SK-N-SH (cell line): ENCODE data around the gene CAPN5. TPM values are rescaled to one million over a fixed set of nuclear protein-coding genes. Genes with fewer than 3 reads are reported as not detected.
A peak's percentile ranks its signal among the peaks of the same experiment; 100 is the strongest.

ENCODE experiments used
- CTCF ChIA-PET: fragments of 300-600, 350-600 bp; formaldehyde crosslinking; extraction: SDS; loops from one replicate; lab custom pipeline; 2021; lab: Yijun Ruan, JAX
- POLR2A ChIA-PET: fragments of 350-600 bp; sonication (Branson Sonifier 250); formaldehyde crosslinking; extraction: SDS; loops from one replicate; lab custom pipeline; 2020; ENCODE audit warnings: antibody characterized with exemption, inconsistent platforms; lab: Yijun Ruan, JAX
- DNase-seq: peaks from one replicate; pipeline ENCODE4 v3.0.0; 2012
- H2AFZ ChIP-seq: fragments of 200-600 bp; sonication (generic); 2 replicates; pipeline ENCODE4 v1.8.1; 2016; ENCODE audit warnings: antibody characterized with exemption, mild to moderate bottlenecking, low read depth
- H3F3A ChIP-seq: fragments of 200-600 bp; sonication (generic); replicated peaks from 2 replicates; pipeline ENCODE3; 2016; ENCODE audit warnings: antibody characterized with exemption, mild to moderate bottlenecking; ENCODE audit not compliant: insufficient read depth
- H3K27ac ChIP-seq, 2 experiments: fragments of 200-500 bp in 1 of 2; fragments of 200-600 bp in 1 of 2; sonication (Bioruptor generic) in 1 of 2; sonication (generic), shearing (Covaris generic) in 1 of 2; 2 replicates each; pipeline versions ENCODE4 v1.5.1 to v1.6.1; 2014 to 2016; ENCODE audit warnings: low read depth in 2 of 2, inconsistent platforms in 1 of 2, low read length in 1 of 2, mild to moderate bottlenecking in 1 of 2, mixed read lengths in 1 of 2
- H3K27me3 ChIP-seq: fragments of 200-600 bp; sonication (generic), shearing (Covaris generic); 2 replicates; pipeline ENCODE4 v1.6.1; 2016; ENCODE audit warnings: mixed run types; ENCODE audit not compliant: insufficient read depth
- H3K36me3 ChIP-seq, 2 experiments: fragments of 200-500 bp in 1 of 2; fragments of 200-600 bp in 1 of 2; sonication (Bioruptor generic) in 1 of 2; sonication (generic) in 1 of 2; replicated peaks in 1 of 2; 2 replicates each; pipeline versions ENCODE3 to v1.5.1; 2014 to 2016; ENCODE audit warnings: low read length in 1 of 2, mild to moderate bottlenecking in 1 of 2; ENCODE audit not compliant: insufficient read depth in 2 of 2, control insufficient read depth in 1 of 2
- H3K4me1 ChIP-seq, 2 experiments: fragments of 200-500 bp in 1 of 2; fragments of 200-600 bp in 1 of 2; sonication (Bioruptor generic) in 1 of 2; sonication (generic), shearing (Covaris generic) in 1 of 2; 2 replicates each; pipeline versions ENCODE4 v1.5.1 to v1.6.1; 2014 to 2016; ENCODE audit warnings: low read depth in 1 of 2, low read length in 1 of 2, mixed run types in 1 of 2; ENCODE audit not compliant: insufficient read depth in 2 of 2, control insufficient read depth in 1 of 2
- H3K4me2 ChIP-seq: fragments of 200-600 bp; sonication (generic), shearing (Covaris generic); 2 replicates; pipeline ENCODE4 v1.6.1; 2017; ENCODE audit warnings: mixed run types
- H3K4me3 ChIP-seq, 2 experiments: fragments of 200-500 bp in 1 of 2; fragments of 200-600 bp in 1 of 2; sonication (Bioruptor generic) in 1 of 2; sonication (generic), shearing (Covaris generic) in 1 of 2; 2 replicates each; pipeline versions ENCODE4 v1.5.1 to v1.8.1; 2014 to 2016; ENCODE audit warnings: low read depth in 2 of 2, inconsistent platforms in 1 of 2, low read length in 1 of 2, mild to moderate bottlenecking in 1 of 2, mixed read lengths in 1 of 2, moderate library complexity in 1 of 2
- H3K79me2 ChIP-seq: fragments of 200-600 bp; sonication (generic); 2 replicates; pipeline ENCODE4 v1.8.1; 2017; ENCODE audit warnings: mild to moderate bottlenecking; ENCODE audit not compliant: insufficient read depth
- H3K9ac ChIP-seq: fragments of 200-600 bp; sonication (generic); 2 replicates; pipeline ENCODE4 v1.6.1; 2017; ENCODE audit warnings: mixed run types
- H3K9me2 ChIP-seq: fragments of 200-600 bp; sonication (generic); 2 replicates; pipeline ENCODE4 v1.6.1; 2017; ENCODE audit warnings: mixed run types
- H3K9me3 ChIP-seq: fragments of 200-600 bp; sonication (generic); 2 replicates; pipeline ENCODE4 v1.6.1; 2017; ENCODE audit warnings: mixed run types, mild to moderate bottlenecking, moderate library complexity
- H4K20me1 ChIP-seq: fragments of 200-600 bp; sonication (generic); 2 replicates; pipeline ENCODE4 v1.6.1; 2017; ENCODE audit warnings: mild to moderate bottlenecking, mixed run types; ENCODE audit not compliant: insufficient read depth
- CTCF ChIP-seq: fragments of 200-600 bp; sonication (generic); IDR thresholded peaks from 2 replicates; pipeline ENCODE4 v1.6.1; 2017; ENCODE audit warnings: antibody characterized with exemption, mild to moderate bottlenecking, moderate library complexity
- ELF1 ChIP-seq: IDR thresholded peaks from 2 replicates; pipeline ENCODE4 v1.4.0; 2012
- EP300 ChIP-seq, 2 experiments: IDR thresholded peaks; 2 replicates each; pipeline versions ENCODE4 v1.4.0 to v1.6.1; 2012; ENCODE audit warnings: borderline replicate concordance in 1 of 2, low read depth in 1 of 2, low read length in 1 of 2
- EZH2phosphoT487 ChIP-seq: fragments of 200-600 bp; sonication (generic); IDR thresholded peaks from 2 replicates; pipeline ENCODE4 v1.6.1; 2017; ENCODE audit warnings: low read depth, mixed run types, mild to moderate bottlenecking, antibody characterized with exemption, moderate library complexity, borderline replicate concordance
- FOSL2 ChIP-seq: IDR thresholded peaks from 2 replicates; pipeline ENCODE4 v1.4.0; 2012; ENCODE audit warnings: low read depth, mild to moderate bottlenecking, moderate library complexity, borderline replicate concordance
- FOXJ3 ChIP-seq: sonication (generic); formaldehyde crosslinking; IDR thresholded peaks from 2 replicates; pipeline ENCODE4 v1.5.1; 2020; ENCODE audit warnings: mild to moderate bottlenecking, missing genetic modification reagents
- FOXM1 ChIP-seq: IDR thresholded peaks from 2 replicates; pipeline ENCODE4 v1.4.0; 2012; ENCODE audit warnings: low read depth, mild to moderate bottlenecking
- GABPA ChIP-seq: IDR thresholded peaks from 2 replicates; pipeline ENCODE4 v1.4.0; 2012; ENCODE audit warnings: low read depth, mild to moderate bottlenecking
- JUND ChIP-seq: IDR thresholded peaks from 2 replicates; pipeline ENCODE4 v1.4.0; 2012
- MXI1 ChIP-seq: IDR thresholded peaks from 2 replicates; pipeline ENCODE4 v1.6.1; 2012; ENCODE audit warnings: mild to moderate bottlenecking, low read depth, low read length, improper control_type of control experiment
- PBX3 ChIP-seq: IDR thresholded peaks from 2 replicates; pipeline ENCODE4; 2012
- POLR2AphosphoS5 ChIP-seq: IDR thresholded peaks from 2 replicates; pipeline ENCODE4 v1.6.1; 2012; ENCODE audit warnings: low read depth, low read length
- RAD21 ChIP-seq: IDR thresholded peaks from 2 replicates; pipeline ENCODE4 v1.6.1; 2012; ENCODE audit warnings: mild to moderate bottlenecking, low read length
- REST ChIP-seq: IDR thresholded peaks from 2 replicates; pipeline ENCODE4 v1.6.1; 2012; ENCODE audit warnings: mild to moderate bottlenecking, low read depth, low read length, moderate library complexity
- RFX5 ChIP-seq: IDR thresholded peaks from 2 replicates; pipeline ENCODE4 v1.6.1; 2012; ENCODE audit warnings: mild to moderate bottlenecking, improper control_type of control experiment, low read length
- SIN3A ChIP-seq: IDR thresholded peaks from 2 replicates; pipeline ENCODE4 v1.6.1; 2012; ENCODE audit warnings: low read depth, mild to moderate bottlenecking, low read length, moderate library complexity, borderline replicate concordance
- TEAD4 ChIP-seq: IDR thresholded peaks from 2 replicates; pipeline ENCODE4 v1.4.0; 2012; ENCODE audit warnings: mild to moderate bottlenecking, borderline replicate concordance; ENCODE audit not compliant: insufficient read depth
- whole genome bisulfite sequencing: methylation state at CpG from one replicate; pipeline ENCODE4 v1.1.6; 2017; ENCODE audit warnings: low lambda C conversion rate; 5-methylcytosine and 5-hydroxymethylcytosine counted together
- polyA plus RNA-seq, 3 experiments: library from polyadenylated mRNA; depleted of rRNA; stranded (reverse); fragments of >200 nt; gene quantifications; 2 replicates each; pipeline ENCODE4 v1.2.3, GENCODE V29; 2012

The CAPN5 gene
- polyA plus RNA-seq, 1 of the 3 experiments (the other 2 are of a cell fraction) = 33.1 TPM

- no peak for TF ChIP-seq REST
- TF ChIP-seq FOXM1 = no peak
- peak in 1 of 2 experiments; percentile 4; a peak in 2 of 4 replicates for TF ChIP-seq EP300 (IDR thresholded peaks at IDR 0.05; ENCODE audit: borderline replicate concordance in 1 of 2, low read depth in 1 of 2, low read length in 1 of 2)
- TF ChIP-seq FOSL2 = peak; percentile 53; the same call in 1 of the 2 replicates
- peak; percentile 66; the same call in 1 of the 2 replicates for TF ChIP-seq POLR2AphosphoS5
- TF ChIP-seq EZH2phosphoT487 = no peak
- peak; percentile 77 for TF ChIP-seq MXI1
- no peak for TF ChIP-seq GABPA
- no peak for TF ChIP-seq ELF1
- TF ChIP-seq SIN3A = 0 out of 2 replicates have a peak, but pooled peaks have one; percentile 21
- TF ChIP-seq RFX5 = no peak
- TF ChIP-seq FOXJ3 = 0 out of 2 replicates have a peak, but pooled peaks have one; percentile 77
- TF ChIP-seq RAD21 = peak; percentile 59
Observed at GRCh38 chr11:77073328-77074001, 6.7 kb downstream of the CAPN5 start (continued).

- peaks cover 79% of the 10 kb centered on the region for H3K79me2 ChIP-seq
- H4K20me1 ChIP-seq = no peaks in the 10 kb centered on the region
- no peaks in the 10 kb centered on the region for H3K27me3 ChIP-seq
- 73% methylated on average over 5 of the region's 5 CpGs for WGBS
- peaks cover 42% of the 10 kb centered on the region for H3F3A ChIP-seq
- POLR2A ChIA-PET = interaction anchor here (0.8 kb wide), 2 partner anchors 32 to 292 kb away, joined by 3 read pairs; no protein-coding TSS in a partner anchor
- DNase-seq = peak; percentile 73
- no peaks in the 10 kb centered on the region for H3K9me2 ChIP-seq
- TF ChIP-seq JUND (no peak), EP300 (IDR thresholded peaks at IDR 0.05; ENCODE audit: borderline replicate concordance in 1 of 2, low read depth in 1 of 2, low read length in 1 of 2) (no peak), CTCF (no peak), REST (no peak), TEAD4 (no peak), FOSL2 (no peak), SIN3A (no peak), FOXJ3 (no peak), PBX3 (no peak), GABPA (no peak)
- H3K36me3 ChIP-seq = peaks cover 0 to 15% of the 10 kb centered on the region in 2 experiments
- H3K4me2 ChIP-seq = peak overlapping the region; percentile 95
- H3K9me3 ChIP-seq = no peaks in the 10 kb centered on the region
- H3K27ac ChIP-seq = peak overlapping the region; percentile 94 to 97
- peaks cover 38 to 59% of the 10 kb centered on the region in 2 experiments; a peak in 3 of 4 replicates for H3K4me1 ChIP-seq
- H3K4me3 ChIP-seq = no peak overlapping the region
- H3K9ac ChIP-seq = peak overlapping the region; percentile 60
- CTCF ChIA-PET = interaction anchor here (0.7 to 4.1 kb wide), 13 partner anchors 8 to 350 kb away, joined by 3 to 66 read pairs (median 5); no protein-coding TSS in a partner anchor
- 0 out of 2 replicates have a peak overlapping the region, but pooled peaks have one; percentile 40 for H2AFZ ChIP-seq
Observed at GRCh38 chr11:77074205-77074604, 7.4 kb downstream of the CAPN5 start.
